ENCODE measurements around the gene LPO.

The LPO gene

DNA sequence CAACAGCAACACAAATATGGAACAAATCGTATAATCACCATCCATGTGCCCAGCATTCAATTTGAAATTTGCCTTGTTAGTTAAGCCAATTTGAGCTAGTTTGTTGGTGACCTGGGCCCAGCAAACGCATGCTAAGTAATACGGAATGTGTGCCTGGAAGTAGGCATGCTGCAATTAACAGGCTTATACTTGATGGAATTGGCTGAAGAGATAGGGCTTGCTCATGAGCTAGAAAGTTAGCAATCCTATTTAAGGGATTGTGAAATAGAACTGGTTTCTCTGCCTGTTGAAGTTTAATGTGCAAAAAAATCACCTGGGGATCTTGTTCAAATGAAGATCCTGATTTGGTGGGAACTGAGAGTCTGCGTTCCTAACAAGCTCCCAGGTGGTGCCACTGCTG, 8.5 kb upstream of the LPO start:
- DNase-seq, result no peak

- DNase-seq, result no peak
Observed at GRCh38 chr17:58231641-58232040, 6.7 kb upstream of the LPO start.

GRCh38 chr17:58232707-58233156, 5.7 kb upstream of the LPO start:
- DNase-seq, result no peak

DNA sequence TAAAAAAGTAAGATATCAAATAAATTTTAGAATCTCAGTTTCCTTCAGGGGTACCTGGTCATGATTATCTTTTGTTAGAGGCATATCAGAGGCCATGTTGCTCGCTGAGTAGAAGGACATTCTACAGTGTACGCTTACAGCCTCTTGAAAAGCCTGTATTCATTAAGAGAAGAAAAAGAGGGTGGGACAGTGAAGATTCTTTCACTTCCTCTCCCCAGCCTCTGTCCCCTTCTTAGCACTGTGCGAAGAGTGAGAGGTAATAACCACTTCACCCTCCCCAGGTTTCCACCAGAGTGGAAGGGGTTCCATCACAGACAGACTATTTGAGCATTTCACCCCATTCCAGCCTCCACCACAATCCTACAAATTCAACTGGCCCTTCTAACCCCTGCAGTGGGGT, 4.8 kb upstream of the LPO start:
- DNase-seq, result no peak

GRCh38 chr17:58234512-58234911, 3.9 kb upstream of the LPO start:
- no peak for DNase-seq

GRCh38 chr17:58235821-58236220, 2.6 kb upstream of the LPO start:
- no peak for DNase-seq

DNA sequence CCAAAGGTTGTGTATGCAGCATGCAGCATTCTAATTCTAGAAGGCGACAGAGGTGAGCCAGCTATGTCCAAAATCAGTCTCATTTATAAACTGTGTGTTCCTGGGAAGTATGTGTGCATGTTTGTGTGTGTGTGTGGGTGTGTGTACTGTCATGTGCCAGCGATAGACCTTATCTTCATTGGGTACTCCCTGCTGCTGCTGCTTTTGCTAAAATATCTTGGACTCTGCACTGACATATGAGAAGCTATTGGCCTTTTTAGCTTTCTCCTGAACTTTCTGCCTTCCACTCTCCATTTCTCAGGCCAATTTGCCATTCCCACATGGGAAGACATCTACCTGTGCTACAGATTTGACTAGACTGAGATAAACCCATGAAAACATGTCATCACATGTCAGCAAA, 2.0 kb upstream of the LPO start:
- no peak for DNase-seq

DNA sequence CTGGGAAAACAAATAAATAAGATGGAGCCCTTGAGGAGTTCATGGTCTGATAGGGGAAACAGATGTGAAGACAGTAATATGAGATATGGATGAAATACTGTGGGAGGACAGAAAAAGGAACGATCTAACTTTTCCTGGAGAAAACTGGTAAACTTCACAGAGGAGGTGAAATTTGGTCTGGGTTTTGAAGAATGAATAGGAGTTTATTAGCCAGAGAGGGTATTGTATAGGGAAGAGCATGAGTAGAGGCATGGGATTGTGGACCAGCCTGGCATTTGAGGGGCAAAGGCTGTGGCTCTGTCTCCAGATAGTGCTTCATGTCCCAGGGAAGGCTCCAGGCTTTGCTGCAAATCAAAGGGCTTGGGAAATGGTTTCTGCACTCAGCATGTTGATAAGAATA, 1.6 kb downstream of the LPO start:
- no peak for DNase-seq

DNA sequence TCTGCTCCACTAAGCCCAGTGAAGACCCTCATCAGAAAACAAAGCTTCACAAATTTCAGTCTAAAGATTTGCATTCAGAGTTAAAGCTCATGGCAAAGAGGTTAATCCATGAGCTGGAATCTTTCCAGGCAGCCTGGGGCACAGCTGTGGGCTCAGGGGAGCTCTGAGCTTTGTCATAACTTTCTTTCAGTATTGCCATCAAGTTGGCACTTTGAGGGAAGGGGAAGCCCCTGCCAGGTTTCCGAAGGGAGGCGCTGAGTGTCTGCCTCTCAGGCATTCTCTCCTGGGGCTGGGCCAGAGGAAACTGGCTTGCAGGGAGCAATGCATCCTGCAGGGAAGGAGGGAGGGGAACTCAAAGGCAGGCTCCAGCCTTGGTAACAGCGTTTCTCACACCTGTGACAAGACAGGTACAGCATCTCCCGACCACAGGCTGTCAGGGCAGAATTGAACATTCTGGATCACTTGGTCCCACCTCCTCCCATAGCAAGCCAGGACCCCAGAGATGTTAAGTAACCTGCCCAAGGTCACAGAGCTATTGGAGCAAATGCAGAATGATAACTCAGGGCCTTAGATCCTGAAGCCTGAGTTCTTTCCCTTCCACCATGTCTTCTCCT, 3.9 kb downstream of the LPO start:
- DNase-seq, result no peak

- no peak for DNase-seq
Observed at GRCh38 chr17:58244963-58245362, 6.6 kb downstream of the LPO start.

DNA sequence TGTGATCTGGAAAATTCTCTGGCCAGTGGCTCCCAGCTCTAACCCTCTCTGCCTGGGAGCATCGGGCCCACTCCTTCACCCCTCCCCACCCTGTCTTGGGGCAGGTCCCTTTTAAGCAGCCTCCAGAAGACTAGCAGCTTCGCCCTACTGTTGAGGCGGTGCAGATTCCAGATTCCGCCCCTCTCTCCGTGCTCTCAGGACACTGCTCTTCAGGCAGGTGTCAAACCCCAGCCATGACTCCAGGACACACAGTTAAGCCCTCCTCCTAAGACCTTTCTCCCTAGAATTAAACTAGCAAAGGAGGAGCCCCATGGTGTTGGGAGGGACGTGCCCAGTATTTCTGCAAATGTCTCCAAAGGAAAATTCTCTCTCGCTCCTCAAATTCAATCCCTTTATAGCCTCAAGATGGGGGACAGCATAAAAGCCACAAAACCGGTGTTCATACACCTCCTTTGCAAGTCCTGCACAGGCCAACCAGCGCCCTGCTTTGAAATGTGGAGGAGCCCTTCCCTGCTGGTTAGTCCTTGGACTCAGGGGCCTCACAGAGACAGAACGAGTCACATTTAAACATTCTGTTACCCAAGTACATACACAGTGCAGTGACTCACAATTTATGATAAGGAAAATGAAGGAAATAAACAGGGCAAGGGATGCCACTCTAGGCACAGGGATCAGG, 7.2 kb downstream of the LPO start:
- no peak for DNase-seq

DNA sequence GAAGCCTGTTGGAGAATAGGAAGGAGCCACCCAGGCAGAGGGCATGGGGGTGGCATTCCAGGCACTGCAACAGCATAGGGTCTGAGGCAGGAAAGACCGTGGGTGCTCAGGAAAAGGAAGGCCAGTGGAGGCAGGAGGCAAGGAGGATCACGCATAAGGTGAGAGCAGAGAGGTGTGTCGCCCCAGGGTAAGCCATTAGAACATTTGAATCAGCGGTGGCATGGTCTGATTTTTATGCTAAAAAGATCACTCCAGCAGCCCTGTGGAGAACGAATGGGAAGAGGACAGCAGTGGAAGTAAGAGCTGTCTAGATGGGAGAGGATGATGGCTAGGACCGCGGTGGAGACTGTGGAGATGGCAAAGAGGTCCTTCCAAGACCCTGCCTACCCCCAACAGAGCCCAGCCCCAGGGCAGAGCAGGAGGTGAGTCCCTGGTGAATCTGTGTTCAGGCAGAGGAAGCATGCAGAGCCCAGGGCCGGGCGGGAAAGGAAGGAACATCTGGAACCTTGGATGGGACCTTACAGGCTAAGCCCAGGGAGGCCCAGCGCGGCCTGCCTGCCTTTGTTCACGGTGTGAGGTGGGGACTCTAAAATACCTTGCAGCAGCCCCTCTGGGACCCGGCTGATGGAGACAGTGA, 7.8 kb downstream of the LPO start:
- no peak for DNase-seq

- DNase-seq, result no peak
Observed at GRCh38 chr17:58246781-58247180, 8.4 kb downstream of the LPO start.

GRCh38 chr17:58247511-58248363, 9.4 kb downstream of the LPO start:
- no peak for DNase-seq

- no peak for DNase-seq
Observed at GRCh38 chr17:58248955-58249269, 10.5 kb downstream of the LPO start.

- peak; percentile 62 for DNase-seq
Observed at GRCh38 chr17:58249270-58250133, 11.1 kb downstream of the LPO start.

DNA sequence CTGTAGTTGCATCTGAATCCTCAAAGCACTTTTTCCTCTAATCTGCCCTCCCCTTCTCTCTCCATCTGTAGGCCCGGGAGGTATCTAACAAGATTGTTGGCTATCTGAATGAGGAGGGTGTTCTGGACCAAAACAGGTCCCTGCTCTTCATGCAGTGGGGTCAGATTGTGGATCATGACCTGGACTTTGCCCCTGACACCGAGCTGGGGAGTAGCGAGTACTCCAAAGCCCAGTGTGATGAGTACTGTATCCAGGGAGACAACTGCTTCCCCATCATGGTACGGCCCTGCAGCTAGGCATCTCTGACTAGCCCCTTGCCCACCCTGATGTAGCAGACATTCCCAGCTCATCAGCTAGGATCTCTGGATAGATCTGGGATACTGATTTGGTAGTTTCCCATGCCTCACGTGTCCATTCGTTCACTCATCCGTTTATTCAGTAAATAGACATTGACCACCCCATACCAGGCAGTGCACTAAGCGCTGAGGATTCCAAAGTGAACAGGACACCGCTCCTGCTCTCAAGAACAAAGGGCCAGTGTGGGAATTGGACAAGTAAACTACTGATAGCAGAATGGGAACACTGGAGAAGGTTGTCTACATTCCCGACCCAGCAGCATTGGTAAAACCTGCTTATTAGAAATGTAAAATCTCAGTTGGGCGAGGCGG, 12.1 kb downstream of the LPO start:
- no peak for DNase-seq

- DNase-seq, result no peak
Observed at GRCh38 chr17:58252141-58252540, 13.8 kb downstream of the LPO start.

- no peak for DNase-seq
Observed at GRCh38 chr17:58253082-58253481, 14.7 kb downstream of the LPO start.

GRCh38 chr17:58254803-58255202, 16.4 kb downstream of the LPO start:
- DNase-seq, result no peak

DNA sequence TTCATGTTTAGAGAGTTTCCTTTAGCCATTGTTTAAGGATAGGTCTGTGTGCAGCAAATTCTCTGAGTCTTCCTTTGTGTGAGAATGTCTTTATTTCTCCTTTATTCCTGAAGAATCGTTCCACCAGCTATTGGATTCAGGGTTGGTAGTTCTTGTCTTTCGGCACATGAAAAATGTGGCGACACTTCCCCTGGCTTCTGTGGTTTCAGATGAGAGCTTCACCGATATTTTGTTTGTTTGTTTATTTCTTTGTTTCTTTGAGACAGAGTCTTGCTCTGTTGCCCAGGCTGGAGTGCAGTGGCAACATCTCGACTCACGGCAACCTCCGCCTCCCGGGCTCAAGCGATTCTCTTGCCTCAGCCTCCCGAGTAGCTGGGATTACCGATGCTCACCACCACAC, 23.8 kb downstream of the LPO start:
- no peak for DNase-seq

- DNase-seq, result no peak
Observed at GRCh38 chr17:58263773-58264172, 25.4 kb downstream of the LPO start.
